Measurements from ENCODE around the gene MEF2D.

The MEF2D gene

DNA sequence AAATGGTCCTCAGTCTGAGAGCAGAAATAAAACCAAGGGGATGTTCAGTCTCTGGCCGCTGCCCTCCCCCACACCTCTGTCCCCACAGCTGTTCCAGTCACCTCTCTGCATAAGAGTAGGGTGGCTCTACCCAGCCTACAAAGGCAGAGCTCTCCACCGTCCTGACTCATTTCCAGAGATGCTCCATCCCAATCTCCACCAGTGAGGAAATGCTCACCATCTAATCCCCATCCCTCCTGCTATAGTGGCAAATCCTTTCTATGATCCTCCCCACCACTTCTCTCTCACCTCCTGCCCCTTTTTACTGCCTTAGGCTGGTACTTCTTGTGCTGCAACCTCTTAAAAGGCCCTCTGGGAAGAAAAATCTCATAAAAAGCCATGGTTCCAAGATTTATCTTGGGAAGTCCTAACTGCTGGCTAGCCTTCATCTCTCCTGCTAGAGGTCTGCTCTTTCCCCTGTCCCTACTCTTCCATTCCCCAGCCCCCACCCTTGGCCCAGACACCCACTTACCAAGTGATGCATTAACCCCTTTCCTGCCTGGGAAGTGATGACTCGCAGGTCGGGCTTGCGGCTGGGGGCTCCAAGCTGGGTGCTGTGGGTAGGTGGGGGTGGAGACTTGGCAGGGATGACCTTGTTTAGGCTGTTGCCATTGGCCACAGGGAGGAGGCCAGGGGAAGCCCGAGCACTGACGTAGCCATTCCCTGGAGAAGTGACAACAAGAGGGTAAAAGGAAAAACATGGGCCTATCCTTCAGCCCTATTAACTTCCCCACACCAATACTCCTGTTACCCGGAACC, 23.9 kb downstream of the MEF2D start:
- H3K4me2 ChIP-seq (ENCODE audit: low read length), result no peak overlapping the region
- H3K27me3 ChIP-seq (ENCODE audit: low read depth, low read length), result no peaks in the 10 kb centered on the region
- H3K36me3 ChIP-seq (replicated peaks; ENCODE audit: low read depth, low read length), result peaks cover 78% of the 10 kb centered on the region
- H4K20me1 ChIP-seq (ENCODE audit: insufficient read depth, low read length), result 0 out of 2 replicates have a peak, but pooled peaks cover under 1% of the 10 kb centered on the region
- H3K9ac ChIP-seq (ENCODE audit: low read length), result no peak overlapping the region
- H2AFZ ChIP-seq (ENCODE audit: low read depth, low read length), result no peak overlapping the region
- H3K27ac ChIP-seq (ENCODE audit: low read length), result no peak overlapping the region
- no peaks in the 10 kb centered on the region for H3K9me3 ChIP-seq (ENCODE audit: insufficient read depth, low read length)
- TF ChIP-seq, protein P1, sequence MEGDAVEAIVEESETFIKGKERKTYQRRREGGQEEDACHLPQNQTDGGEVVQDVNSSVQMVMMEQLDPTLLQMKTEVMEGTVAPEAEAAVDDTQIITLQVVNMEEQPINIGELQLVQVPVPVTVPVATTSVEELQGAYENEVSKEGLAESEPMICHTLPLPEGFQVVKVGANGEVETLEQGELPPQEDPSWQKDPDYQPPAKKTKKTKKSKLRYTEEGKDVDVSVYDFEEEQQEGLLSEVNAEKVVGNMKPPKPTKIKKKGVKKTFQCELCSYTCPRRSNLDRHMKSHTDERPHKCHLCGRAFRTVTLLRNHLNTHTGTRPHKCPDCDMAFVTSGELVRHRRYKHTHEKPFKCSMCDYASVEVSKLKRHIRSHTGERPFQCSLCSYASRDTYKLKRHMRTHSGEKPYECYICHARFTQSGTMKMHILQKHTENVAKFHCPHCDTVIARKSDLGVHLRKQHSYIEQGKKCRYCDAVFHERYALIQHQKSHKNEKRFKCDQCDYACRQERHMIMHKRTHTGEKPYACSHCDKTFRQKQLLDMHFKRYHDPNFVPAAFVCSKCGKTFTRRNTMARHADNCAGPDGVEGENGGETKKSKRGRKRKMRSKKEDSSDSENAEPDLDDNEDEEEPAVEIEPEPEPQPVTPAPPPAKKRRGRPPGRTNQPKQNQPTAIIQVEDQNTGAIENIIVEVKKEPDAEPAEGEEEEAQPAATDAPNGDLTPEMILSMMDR (IDR thresholded peaks at IDR 0.05; ENCODE audit: low read depth, low read length), result no peak
- TF ChIP-seq EZH2phosphoT487 (IDR thresholded peaks at IDR 0.05; ENCODE audit: low read depth), result no peak
- H3K4me3 ChIP-seq (ENCODE audit: low read length), result no peak overlapping the region
- no peaks in the 10 kb centered on the region for H3K79me2 ChIP-seq (ENCODE audit: low read length)
- peaks cover 16% of the 10 kb centered on the region for H3K4me1 ChIP-seq (ENCODE audit: low read length)

DNA sequence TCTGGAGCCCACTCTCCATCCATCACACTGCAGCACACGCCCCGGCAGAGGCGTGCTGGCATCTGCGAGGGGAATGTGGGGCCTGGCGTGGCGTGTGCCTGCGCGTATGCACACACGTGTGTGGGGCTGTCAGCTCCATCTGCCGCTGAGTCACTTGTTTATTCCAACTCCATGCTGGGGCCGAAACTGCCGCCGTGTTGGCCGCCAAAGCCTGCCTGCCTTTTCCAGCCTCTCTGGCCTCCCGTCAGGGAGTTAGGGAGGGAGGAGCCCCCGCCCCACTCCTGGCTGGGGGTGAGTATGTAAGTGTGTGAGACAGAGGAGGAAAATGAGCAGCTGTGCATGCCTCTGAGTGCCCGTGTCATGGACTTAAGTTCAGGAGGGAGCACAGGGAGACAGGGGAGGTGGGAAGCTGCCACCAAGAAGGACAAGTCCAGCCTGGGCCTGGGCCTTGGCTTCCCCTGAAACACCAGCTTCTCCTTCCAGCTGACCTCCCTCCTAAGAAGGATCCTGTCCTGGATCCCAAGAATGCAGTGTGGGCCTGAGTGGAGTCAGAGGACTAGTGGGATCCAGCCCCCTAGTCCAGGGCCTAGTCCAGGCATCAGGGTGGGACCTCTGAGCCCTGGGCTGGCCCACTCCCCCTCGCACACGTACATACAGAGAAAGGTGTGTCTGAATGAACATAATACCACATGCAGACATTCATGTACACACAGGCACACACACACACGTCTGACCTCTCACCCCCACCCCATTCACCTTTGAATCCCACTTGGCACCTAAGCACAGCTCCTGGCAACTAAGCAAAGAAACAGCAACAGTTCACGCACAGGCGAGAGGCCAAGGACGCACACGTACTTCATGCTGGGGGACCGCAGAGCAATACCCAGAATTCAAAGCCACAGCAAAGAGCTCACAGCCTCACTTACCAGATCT, 24.7 kb downstream of the MEF2D start:
- TF ChIP-seq, protein P1 (IDR thresholded peaks at IDR 0.05; ENCODE audit: low read depth, low read length), result no peak
- TF ChIP-seq EZH2phosphoT487 (IDR thresholded peaks at IDR 0.05; ENCODE audit: low read depth), result no peak
- no peaks in the 10 kb centered on the region for H4K20me1 ChIP-seq (ENCODE audit: insufficient read depth, low read length)
- H3K36me3 ChIP-seq (replicated peaks; ENCODE audit: low read depth, low read length), result peaks cover 75% of the 10 kb centered on the region
- H3K27ac ChIP-seq (ENCODE audit: low read length), result no peak overlapping the region
- no peaks in the 10 kb centered on the region for H3K9me3 ChIP-seq (ENCODE audit: insufficient read depth, low read length)
- H2AFZ ChIP-seq (ENCODE audit: low read depth, low read length), result no peak overlapping the region
- H3K4me1 ChIP-seq (ENCODE audit: low read length), result peaks cover 8% of the 10 kb centered on the region
- H3K79me2 ChIP-seq (ENCODE audit: low read length), result no peaks in the 10 kb centered on the region
- H3K4me2 ChIP-seq (ENCODE audit: low read length), result no peak overlapping the region
- no peaks in the 10 kb centered on the region for H3K27me3 ChIP-seq (ENCODE audit: low read depth, low read length)
- no peak overlapping the region for H3K9ac ChIP-seq (ENCODE audit: low read length)
- no peak overlapping the region for H3K4me3 ChIP-seq (ENCODE audit: low read length)

DNA sequence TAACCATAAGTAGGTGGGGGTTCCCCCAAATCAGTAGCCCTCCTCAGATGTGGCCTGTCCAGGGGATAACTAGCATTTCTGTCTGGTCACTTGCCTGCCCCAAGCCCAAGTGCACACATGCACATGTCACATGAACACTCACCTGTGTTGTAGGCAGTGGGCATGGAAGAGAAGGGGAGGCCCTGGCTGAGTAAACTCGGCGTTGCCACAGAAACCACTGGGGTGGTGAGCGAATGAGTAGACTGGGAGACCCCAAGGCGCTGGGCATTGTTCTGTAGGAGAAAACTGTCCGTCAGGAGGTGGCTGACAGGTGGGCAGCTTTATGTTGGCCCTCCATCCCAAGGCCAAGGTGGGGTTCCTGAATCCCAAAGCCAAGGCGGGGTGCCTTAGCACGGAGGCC, 25.6 kb downstream of the MEF2D start:
- no peaks in the 10 kb centered on the region for H3K27me3 ChIP-seq (ENCODE audit: low read depth, low read length)
- no peaks in the 10 kb centered on the region for H4K20me1 ChIP-seq (ENCODE audit: insufficient read depth, low read length)
- H2AFZ ChIP-seq (ENCODE audit: low read depth, low read length), result no peak overlapping the region
- no peak overlapping the region for H3K4me2 ChIP-seq (ENCODE audit: low read length)
- peaks cover 77% of the 10 kb centered on the region for H3K36me3 ChIP-seq (replicated peaks; ENCODE audit: low read depth, low read length)
- no peaks in the 10 kb centered on the region for H3K79me2 ChIP-seq (ENCODE audit: low read length)
- TF ChIP-seq, protein P1 (IDR thresholded peaks at IDR 0.05; ENCODE audit: low read depth, low read length), result no peak
- TF ChIP-seq EZH2phosphoT487 (IDR thresholded peaks at IDR 0.05; ENCODE audit: low read depth), result no peak
- H3K9ac ChIP-seq (ENCODE audit: low read length), result no peak overlapping the region
- H3K27ac ChIP-seq (ENCODE audit: low read length), result no peak overlapping the region
- no peaks in the 10 kb centered on the region for H3K4me1 ChIP-seq (ENCODE audit: low read length)
- no peaks in the 10 kb centered on the region for H3K9me3 ChIP-seq (ENCODE audit: insufficient read depth, low read length)
- H3K4me3 ChIP-seq (ENCODE audit: low read length), result no peak overlapping the region

Measured in OCI-LY3 (cell line).